Measurements from ENCODE around the gene GCFC2. TPM values are rescaled to one million over a fixed set of nuclear protein-coding genes. Genes with fewer than 3 reads are reported as not detected.
"Not testable (repeated sequence)": the region's sequence is repeated elsewhere in the genome, so short reads cannot be mapped to it uniquely, and the experiment has no call there.

Gene GCFC2
- total RNA-seq, 2 donors from 2014 or later, result 10.0 to 13.5 TPM

DNA sequence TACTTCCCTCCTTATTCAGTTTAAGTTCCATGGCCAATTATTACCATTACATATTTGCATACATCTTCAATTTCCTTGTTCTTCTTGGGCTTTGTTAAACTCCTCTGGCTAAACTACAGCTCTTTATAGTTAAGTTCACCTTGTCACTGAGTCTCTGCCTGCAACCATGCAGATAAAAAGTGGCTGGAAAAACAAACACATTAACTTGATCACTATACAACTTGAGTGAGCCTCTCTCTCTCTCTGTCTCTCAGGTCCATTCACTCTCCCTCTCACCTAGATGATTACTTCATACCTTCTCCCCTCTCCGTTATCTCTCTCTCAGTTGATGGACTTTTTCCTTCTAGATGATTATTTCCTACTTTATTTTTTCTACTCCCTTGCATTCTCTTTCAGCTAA lies 30.3 kb downstream of the GCFC2 start:
- DNase-seq, result no peak
- H3K27ac ChIP-seq, result no peak overlapping the region
- no peak overlapping the region for H3K9ac ChIP-seq (ENCODE audit: low read depth in 2 of 2, low read length in 2 of 2)
- no peaks in the 10 kb centered on the region for H3K9me3 ChIP-seq
- H3K4me1 ChIP-seq, result no peaks in the 10 kb centered on the region
- TF ChIP-seq CTCF (IDR thresholded peaks at IDR 0.05), result no peak
- H3K36me3 ChIP-seq, result no peaks in the 10 kb centered on the region
- intact Hi-C loops (cut with DNase I), result no loop called here
- H3K27me3 ChIP-seq, result no peaks in the 10 kb centered on the region
- no peak overlapping the region for H3K4me3 ChIP-seq

- Histone ChIP-seq H3K4me1 (no peaks in the 10 kb centered on the region), H3K9ac (ENCODE audit: low read depth in 2 of 2, low read length in 2 of 2) (no peak overlapping the region), H3K27ac (no peak overlapping the region), H3K9me3 (no peaks in the 10 kb centered on the region), H3K27me3 (no peaks in the 10 kb centered on the region), H3K4me3 (no peak overlapping the region), H3K36me3 (no peaks in the 10 kb centered on the region)
- intact Hi-C loops (cut with DNase I), result loop anchor here (5.0 kb wide), 1 partner anchor 37 kb away; no protein-coding TSS in a partner anchor
- no peak for DNase-seq
- no peak for TF ChIP-seq CTCF (IDR thresholded peaks at IDR 0.05)
Measured at GRCh38 chr2:75679556-75679955, 31.2 kb downstream of the GCFC2 start.

DNA sequence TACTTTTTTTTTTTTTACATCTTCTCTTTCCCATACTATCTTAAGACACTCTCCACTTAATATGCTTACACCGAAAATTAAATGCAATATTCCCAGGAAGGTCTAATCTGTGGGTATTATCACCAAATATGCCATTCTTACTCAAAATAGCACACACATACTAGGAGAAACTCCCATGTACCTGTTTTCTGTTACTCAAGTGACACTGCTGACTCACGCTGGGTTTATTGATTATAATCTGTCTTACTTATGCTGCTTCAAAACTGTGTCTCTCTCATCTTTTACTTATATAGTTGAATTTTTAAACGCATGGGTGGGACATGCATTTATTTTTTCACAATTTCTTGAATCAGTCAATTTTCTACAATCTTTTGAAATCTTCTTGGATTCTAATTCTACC lies 34.3 kb downstream of the GCFC2 start:
- H3K9ac ChIP-seq (ENCODE audit: low read depth in 2 of 2, low read length in 2 of 2), result no peak overlapping the region
- TF ChIP-seq CTCF (IDR thresholded peaks at IDR 0.05), result no peak
- no peak for DNase-seq
- H3K9me3 ChIP-seq, result no peaks in the 10 kb centered on the region
- H3K27me3 ChIP-seq, result no peaks in the 10 kb centered on the region
- no peaks in the 10 kb centered on the region for H3K36me3 ChIP-seq
- no peak overlapping the region for H3K4me3 ChIP-seq
- H3K4me1 ChIP-seq, result no peaks in the 10 kb centered on the region
- no peak overlapping the region for H3K27ac ChIP-seq
- intact Hi-C loops (cut with DNase I), result loop anchor here (5.0 kb wide), 1 partner anchor 34 kb away; no protein-coding TSS in a partner anchor

GRCh38 chr2:75675908-75676307 lies 34.8 kb downstream of the GCFC2 start:
- no peaks in the 10 kb centered on the region for H3K4me1 ChIP-seq
- H3K27me3 ChIP-seq, result no peaks in the 10 kb centered on the region
- no peak overlapping the region for H3K27ac ChIP-seq
- H3K9ac ChIP-seq (ENCODE audit: low read depth in 2 of 2, low read length in 2 of 2), result no peak overlapping the region
- no peak for TF ChIP-seq CTCF (IDR thresholded peaks at IDR 0.05)
- no peaks in the 10 kb centered on the region for H3K36me3 ChIP-seq
- H3K4me3 ChIP-seq, result no peak overlapping the region
- H3K9me3 ChIP-seq, result no peaks in the 10 kb centered on the region
- intact Hi-C loops (cut with DNase I), result loop anchor here (5.0 kb wide), 1 partner anchor 34 kb away; no protein-coding TSS in a partner anchor
- DNase-seq, result no peak

GRCh38 chr2:75675423-75675822 lies 35.3 kb downstream of the GCFC2 start:
- H3K4me1 ChIP-seq; H3K9me3 ChIP-seq; H3K27me3 ChIP-seq; DNase-seq; H3K27ac ChIP-seq; H3K9ac ChIP-seq (ENCODE audit: low read depth in 2 of 2, low read length in 2 of 2); H3K4me3 ChIP-seq; H3K36me3 ChIP-seq: not testable (repeated sequence)
- intact Hi-C loops (cut with DNase I), result loop anchor here (5.0 kb wide), 1 partner anchor 33 kb away; no protein-coding TSS in a partner anchor

- H3K9ac ChIP-seq (ENCODE audit: low read depth in 2 of 2, low read length in 2 of 2), result no peak overlapping the region
- TF ChIP-seq CTCF (IDR thresholded peaks at IDR 0.05), result no peak
- no peak overlapping the region for H3K4me3 ChIP-seq
- no peaks in the 10 kb centered on the region for H3K9me3 ChIP-seq
- H3K4me1 ChIP-seq, result no peaks in the 10 kb centered on the region
- no peak overlapping the region for H3K27ac ChIP-seq
- intact Hi-C loops (cut with DNase I), result no loop called here
- no peak for DNase-seq
- no peaks in the 10 kb centered on the region for H3K27me3 ChIP-seq
- no peaks in the 10 kb centered on the region for H3K36me3 ChIP-seq
Measured at GRCh38 chr2:75667884-75668283, 42.8 kb downstream of the GCFC2 start.

All from colonic mucosa (tissue), 4 donors.